Thyroid gland (tissue), 4 donors: ENCODE data around the gene PAFAH1B1.
"Not testable (repeated sequence)": the region's sequence is repeated elsewhere in the genome, so short reads cannot be mapped to it uniquely, and the experiment has no call there.

Source experiments
- CTCF ChIP-seq, 6 experiments: fragments of 200-600 bp in 3 of 6; fragments of 450-650 bp in 3 of 6; sonication (generic) in 3 of 6; IDR thresholded peaks; one replicate each; pipeline ENCODE4 v1.5.1; 2016 to 2019; ENCODE audit warnings: antibody characterized with exemption in 6 of 6, mild to moderate bottlenecking in 2 of 6, inconsistent platforms in 1 of 6, moderate library complexity in 1 of 6
- POLR2A ChIP-seq, 2 donors: fragments of 450-650 bp; IDR thresholded peaks; one replicate each; pipeline ENCODE4 v1.6.1; 2017; ENCODE audit warnings: antibody characterized with exemption in 2 of 2, mild to moderate bottlenecking in 2 of 2, moderate library complexity in 1 of 2

GRCh38 chr17:2679247-2679646, 85.8 kb downstream of the PAFAH1B1 start:
- not testable (repeated sequence) for TF ChIP-seq CTCF, POLR2A (IDR thresholded peaks at IDR 0.05)
